ENCODE measurements around the gene ENTPD2. TPM values are rescaled to one million over a fixed set of nuclear protein-coding genes. Genes with fewer than 3 reads are reported as not detected.

The ENTPD2 gene
- total and polyA plus RNA-seq, 10 of the 15 experiments (the other 5 are each of a cell fraction or from before 2014, with no cell fraction given): 0.15 to 1.8 (median 0.65) TPM; not detected in 2

DNA sequence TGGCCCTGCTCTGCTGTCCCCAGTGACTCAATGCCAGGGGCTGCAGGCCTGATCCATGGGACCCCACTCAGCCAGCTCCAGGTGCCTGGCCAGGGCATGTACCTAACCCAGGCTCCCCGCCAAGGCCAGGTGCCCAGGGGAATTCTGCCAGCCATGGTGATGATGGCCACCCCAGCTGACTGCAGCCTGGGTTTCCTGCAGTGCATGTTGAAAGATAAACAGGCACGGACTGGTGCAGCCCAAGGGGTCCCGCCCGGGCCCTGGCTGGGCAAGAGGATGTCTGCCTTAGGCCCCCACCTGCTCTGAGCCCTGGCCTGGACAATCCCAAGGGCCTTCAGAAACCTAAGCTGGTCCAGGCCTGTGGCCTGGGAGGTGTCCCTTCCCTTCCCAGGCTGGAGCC, 27.0 kb downstream of the ENTPD2 start:
- no peak for FAIRE-seq
- Histone ChIP-seq H3K9ac (ENCODE audit: control insufficient read depth, insufficient read depth, low read length) (no peak overlapping the region), H2AFZ (ENCODE audit: control insufficient read depth, low read depth, low read length) (no peak overlapping the region), H3K79me2 (ENCODE audit: control insufficient read depth, insufficient read depth, low read length) (no peaks in the 10 kb centered on the region), H3K9me3 (replicated peaks; ENCODE audit: control insufficient read depth, insufficient read depth, low read length) (no peaks in the 10 kb centered on the region), H3K27ac (ENCODE audit: control insufficient read depth, insufficient read depth) (no peak overlapping the region), H3K4me1 (ENCODE audit: control insufficient read depth, insufficient read depth, low read length) (peaks cover 27% of the 10 kb centered on the region), H3K36me3 (ENCODE audit: control insufficient read depth in 2 of 2, insufficient read depth in 2 of 2, low read length in 1 of 2) (no peaks in the 10 kb centered on the region), H3K4me3 (no peak overlapping the region), H4K20me1 (ENCODE audit: control insufficient read depth, insufficient read depth) (no peaks in the 10 kb centered on the region), H3K27me3 (replicated peaks in 1 of 2; ENCODE audit: control insufficient read depth in 2 of 2, insufficient read depth in 2 of 2, low read length in 1 of 2) (peaks cover 0 to 2% of the 10 kb centered on the region in 2 experiments; a peak in 2 of 4 replicates), H3K4me2 (ENCODE audit: control insufficient read depth, insufficient read depth) (no peak overlapping the region)
- POLR2A ChIA-PET: interaction anchor here (0.6 to 1.4 kb wide), 2 partner anchors 9 to 30 kb away, joined by 3 to 4 read pairs; partner anchors contain the start of gene CLIC3
- WGBS (ENCODE audit: insufficient coverage, insufficient replicate concordance, low lambda C conversion rate, missing lambda C conversion rate): 71% methylated on average over 4 of the region's 4 CpGs
- CTCF ChIA-PET: interaction anchor here (1.1 to 2.9 kb wide), 5 partner anchors 8 to 239 kb away, joined by 4 to 19 read pairs (median 5); partner anchors contain the start of gene AJM1
- no peak for DNase-seq (ENCODE audit: low read depth, low spot score)
- BruUV-seq (replicated peaks): no TSS peak
- in situ Hi-C loops (cut with MboI) (no loop called here), intact Hi-C loops (cut with micrococcal nuclease; ENCODE audit: unreplicated experiment) (no loop called here)
- TF ChIP-seq MEF2A (IDR thresholded peaks at IDR 0.05; ENCODE audit: insufficient read depth, low read depth, low read length): no peak
- no peak for ATAC-seq
- RAD21 ChIA-PET (ENCODE audit: unreplicated experiment): interaction anchor here (0.9 to 1.0 kb wide), 2 partner anchors 79 to 162 kb away, joined by 3 read pairs; partner anchors contain the start of genes ANAPC2 and SSNA1
- SMC1A ChIA-PET (ENCODE audit: uncharacterized antibody, unreplicated experiment): interaction anchor here (1.8 kb wide), 1 partner anchor 79 kb away, joined by 6 read pairs; no protein-coding TSS in a partner anchor

- no peak overlapping the region for H2AFZ ChIP-seq (ENCODE audit: control insufficient read depth, low read depth, low read length)
- intact Hi-C loops (cut with micrococcal nuclease; ENCODE audit: unreplicated experiment): no loop called here
- DNase-seq (ENCODE audit: low read depth, low spot score) (no peak), FAIRE-seq (no peak), ATAC-seq (no peak)
- 82% methylated on average over 2 of the region's 2 CpGs for WGBS (ENCODE audit: insufficient coverage, insufficient replicate concordance, low lambda C conversion rate, missing lambda C conversion rate)
- H3K4me1 ChIP-seq (ENCODE audit: control insufficient read depth, insufficient read depth, low read length): peaks cover 27% of the 10 kb centered on the region
- no peaks in the 10 kb centered on the region for H3K9me3 ChIP-seq (replicated peaks; ENCODE audit: control insufficient read depth, insufficient read depth, low read length)
- no peaks in the 10 kb centered on the region for H3K36me3 ChIP-seq (ENCODE audit: control insufficient read depth in 2 of 2, insufficient read depth in 2 of 2, low read length in 1 of 2)
- H4K20me1 ChIP-seq (ENCODE audit: control insufficient read depth, insufficient read depth): no peaks in the 10 kb centered on the region
- BruUV-seq (replicated peaks): no TSS peak
- H3K4me3 ChIP-seq: no peak overlapping the region
- CTCF ChIA-PET: interaction anchor here (1.1 to 2.9 kb wide), 6 partner anchors 9 to 238 kb away, joined by 3 to 19 read pairs (median 4); partner anchors contain the start of genes AJM1 and PAXX
- TF ChIP-seq SUPT20H (IDR thresholded peaks at IDR 0.05; ENCODE audit: borderline replicate concordance, control insufficient read depth, low read depth, low read length) (no peak), NFYA (IDR thresholded peaks at IDR 0.05; ENCODE audit: borderline replicate concordance, low read depth, low read length) (no peak), EZH2 (IDR thresholded peaks at IDR 0.05; ENCODE audit: borderline replicate concordance, control insufficient read depth, low read depth, low read length) (no peak), ZBED1 (IDR thresholded peaks at IDR 0.05; ENCODE audit: borderline replicate concordance) (no peak), CREM (IDR thresholded peaks at IDR 0.05; ENCODE audit: low read depth) (no peak), KAT2A (conservative IDR thresholded peaks at IDR 0.05; ENCODE audit: control insufficient read depth, low read depth, low read length) (no peak), CHD1 (IDR thresholded peaks at IDR 0.05; ENCODE audit: low read depth, low read length) (no peak), ZBTB11 (CRISPR knock-in tag; IDR thresholded peaks at IDR 0.05) (no peak)
- TF ChIP-seq, protein P1, sequence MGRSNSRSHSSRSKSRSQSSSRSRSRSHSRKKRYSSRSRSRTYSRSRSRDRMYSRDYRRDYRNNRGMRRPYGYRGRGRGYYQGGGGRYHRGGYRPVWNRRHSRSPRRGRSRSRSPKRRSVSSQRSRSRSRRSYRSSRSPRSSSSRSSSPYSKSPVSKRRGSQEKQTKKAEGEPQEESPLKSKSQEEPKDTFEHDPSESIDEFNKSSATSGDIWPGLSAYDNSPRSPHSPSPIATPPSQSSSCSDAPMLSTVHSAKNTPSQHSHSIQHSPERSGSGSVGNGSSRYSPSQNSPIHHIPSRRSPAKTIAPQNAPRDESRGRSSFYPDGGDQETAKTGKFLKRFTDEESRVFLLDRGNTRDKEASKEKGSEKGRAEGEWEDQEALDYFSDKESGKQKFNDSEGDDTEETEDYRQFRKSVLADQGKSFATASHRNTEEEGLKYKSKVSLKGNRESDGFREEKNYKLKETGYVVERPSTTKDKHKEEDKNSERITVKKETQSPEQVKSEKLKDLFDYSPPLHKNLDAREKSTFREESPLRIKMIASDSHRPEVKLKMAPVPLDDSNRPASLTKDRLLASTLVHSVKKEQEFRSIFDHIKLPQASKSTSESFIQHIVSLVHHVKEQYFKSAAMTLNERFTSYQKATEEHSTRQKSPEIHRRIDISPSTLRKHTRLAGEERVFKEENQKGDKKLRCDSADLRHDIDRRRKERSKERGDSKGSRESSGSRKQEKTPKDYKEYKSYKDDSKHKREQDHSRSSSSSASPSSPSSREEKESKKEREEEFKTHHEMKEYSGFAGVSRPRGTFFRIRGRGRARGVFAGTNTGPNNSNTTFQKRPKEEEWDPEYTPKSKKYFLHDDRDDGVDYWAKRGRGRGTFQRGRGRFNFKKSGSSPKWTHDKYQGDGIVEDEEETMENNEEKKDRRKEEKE (IDR thresholded peaks at IDR 0.05): no peak
- RAD21 ChIA-PET (ENCODE audit: unreplicated experiment): interaction anchor here (0.9 kb wide), 1 partner anchor 162 kb away, joined by 3 read pairs; the partner anchor contains the start of genes ANAPC2 and SSNA1
- POLR2A ChIA-PET: interaction anchor here (0.6 to 1.4 kb wide), 2 partner anchors 9 to 30 kb away, joined by 3 to 4 read pairs; partner anchors contain the start of gene CLIC3
- SMC1A ChIA-PET (ENCODE audit: uncharacterized antibody, unreplicated experiment): interaction anchor here (1.8 kb wide), 1 partner anchor 78 kb away, joined by 6 read pairs; no protein-coding TSS in a partner anchor
- no peak overlapping the region for H3K27ac ChIP-seq (ENCODE audit: control insufficient read depth, insufficient read depth)
- no peaks in the 10 kb centered on the region for H3K79me2 ChIP-seq (ENCODE audit: control insufficient read depth, insufficient read depth, low read length)
- no peak overlapping the region for H3K9ac ChIP-seq (ENCODE audit: control insufficient read depth, insufficient read depth, low read length)
- H3K27me3 ChIP-seq (replicated peaks in 1 of 2; ENCODE audit: control insufficient read depth in 2 of 2, insufficient read depth in 2 of 2, low read length in 1 of 2): peaks cover 0 to 2% of the 10 kb centered on the region in 2 experiments; a peak in 2 of 4 replicates
- no peak overlapping the region for H3K4me2 ChIP-seq (ENCODE audit: control insufficient read depth, insufficient read depth)
- in situ Hi-C loops (cut with MboI): no loop called here
Observed at GRCh38 chr9:137026384-137026783, 27.5 kb downstream of the ENTPD2 start.
